ENCODE results near the gene BCAR3.

DNA sequence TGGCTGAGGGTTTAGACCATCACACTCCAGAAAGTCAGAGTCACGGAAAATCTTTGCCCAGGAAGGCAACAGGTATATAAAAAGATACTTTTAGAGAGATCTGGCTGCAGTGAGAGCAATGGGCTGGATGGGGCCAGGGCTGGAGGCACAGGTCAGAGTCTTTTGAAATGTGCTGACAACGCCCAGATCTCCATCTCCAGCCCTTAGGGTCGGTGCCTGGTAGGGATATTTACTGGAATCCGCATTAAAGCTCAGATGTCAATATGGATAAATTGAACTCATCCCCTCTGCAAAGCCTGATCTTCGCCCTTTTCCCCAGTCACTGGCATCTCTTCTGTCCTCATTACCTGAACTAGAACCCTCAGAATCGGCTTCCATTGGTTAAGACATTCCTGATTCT lies 82.2 kb downstream of the BCAR3 start:
- TF ChIP-seq POLR2A (IDR thresholded peaks at IDR 0.05; ENCODE audit: low read depth, low read length) = no peak
- TF ChIP-seq, protein P1, sequence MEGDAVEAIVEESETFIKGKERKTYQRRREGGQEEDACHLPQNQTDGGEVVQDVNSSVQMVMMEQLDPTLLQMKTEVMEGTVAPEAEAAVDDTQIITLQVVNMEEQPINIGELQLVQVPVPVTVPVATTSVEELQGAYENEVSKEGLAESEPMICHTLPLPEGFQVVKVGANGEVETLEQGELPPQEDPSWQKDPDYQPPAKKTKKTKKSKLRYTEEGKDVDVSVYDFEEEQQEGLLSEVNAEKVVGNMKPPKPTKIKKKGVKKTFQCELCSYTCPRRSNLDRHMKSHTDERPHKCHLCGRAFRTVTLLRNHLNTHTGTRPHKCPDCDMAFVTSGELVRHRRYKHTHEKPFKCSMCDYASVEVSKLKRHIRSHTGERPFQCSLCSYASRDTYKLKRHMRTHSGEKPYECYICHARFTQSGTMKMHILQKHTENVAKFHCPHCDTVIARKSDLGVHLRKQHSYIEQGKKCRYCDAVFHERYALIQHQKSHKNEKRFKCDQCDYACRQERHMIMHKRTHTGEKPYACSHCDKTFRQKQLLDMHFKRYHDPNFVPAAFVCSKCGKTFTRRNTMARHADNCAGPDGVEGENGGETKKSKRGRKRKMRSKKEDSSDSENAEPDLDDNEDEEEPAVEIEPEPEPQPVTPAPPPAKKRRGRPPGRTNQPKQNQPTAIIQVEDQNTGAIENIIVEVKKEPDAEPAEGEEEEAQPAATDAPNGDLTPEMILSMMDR (conservative IDR thresholded peaks at IDR 0.05; ENCODE audit: low read depth, low read length) = no peak
- TF ChIP-seq, protein P2, sequence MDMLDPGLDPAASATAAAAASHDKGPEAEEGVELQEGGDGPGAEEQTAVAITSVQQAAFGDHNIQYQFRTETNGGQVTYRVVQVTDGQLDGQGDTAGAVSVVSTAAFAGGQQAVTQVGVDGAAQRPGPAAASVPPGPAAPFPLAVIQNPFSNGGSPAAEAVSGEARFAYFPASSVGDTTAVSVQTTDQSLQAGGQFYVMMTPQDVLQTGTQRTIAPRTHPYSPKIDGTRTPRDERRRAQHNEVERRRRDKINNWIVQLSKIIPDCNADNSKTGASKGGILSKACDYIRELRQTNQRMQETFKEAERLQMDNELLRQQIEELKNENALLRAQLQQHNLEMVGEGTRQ (IDR thresholded peaks at IDR 0.05; ENCODE audit: low read depth, low read length) = no peak
- no peak for TF ChIP-seq RCOR1 (IDR thresholded peaks at IDR 0.05; ENCODE audit: insufficient replicate concordance, low read length)
- TF ChIP-seq CHD1 (IDR thresholded peaks at IDR 0.05; ENCODE audit: low read depth, low read length) = no peak
- TF ChIP-seq MAFK (IDR thresholded peaks at IDR 0.05; ENCODE audit: low read depth, low read length) = no peak
- TF ChIP-seq, protein P3, sequence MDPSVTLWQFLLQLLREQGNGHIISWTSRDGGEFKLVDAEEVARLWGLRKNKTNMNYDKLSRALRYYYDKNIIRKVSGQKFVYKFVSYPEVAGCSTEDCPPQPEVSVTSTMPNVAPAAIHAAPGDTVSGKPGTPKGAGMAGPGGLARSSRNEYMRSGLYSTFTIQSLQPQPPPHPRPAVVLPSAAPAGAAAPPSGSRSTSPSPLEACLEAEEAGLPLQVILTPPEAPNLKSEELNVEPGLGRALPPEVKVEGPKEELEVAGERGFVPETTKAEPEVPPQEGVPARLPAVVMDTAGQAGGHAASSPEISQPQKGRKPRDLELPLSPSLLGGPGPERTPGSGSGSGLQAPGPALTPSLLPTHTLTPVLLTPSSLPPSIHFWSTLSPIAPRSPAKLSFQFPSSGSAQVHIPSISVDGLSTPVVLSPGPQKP (IDR thresholded peaks at IDR 0.05; ENCODE audit: borderline replicate concordance, low read depth, low read length) = no peak
- TF ChIP-seq SMC3 (IDR thresholded peaks at IDR 0.05; ENCODE audit: low read depth, low read length) = no peak
- no peak for TF ChIP-seq BHLHE40 (IDR thresholded peaks at IDR 0.05; ENCODE audit: low read depth, low read length)
- no peak for TF ChIP-seq CEBPB (IDR thresholded peaks at IDR 0.05; ENCODE audit: low read depth, low read length)
- TF ChIP-seq MXI1 (IDR thresholded peaks at IDR 0.05; ENCODE audit: borderline replicate concordance, low read depth, low read length) = no peak
- no peak for TF ChIP-seq RAD21 (IDR thresholded peaks at IDR 0.05; ENCODE audit: low read length)
- TF ChIP-seq NFE2L2 (IDR thresholded peaks at IDR 0.05; ENCODE audit: low read depth, low read length) = no peak
- no peak for TF ChIP-seq RFX5 (IDR thresholded peaks at IDR 0.05; ENCODE audit: low read depth, low read length)

Measured in IMR-90 (cell line).